ENCODE results near the gene ARG2.

- no peak for TF ChIP-seq ZNF274 (IDR thresholded peaks at IDR 0.05; ENCODE audit: low read depth, low read length)
- no peak for TF ChIP-seq SUZ12 (IDR thresholded peaks at IDR 0.05; ENCODE audit: extremely low read depth, insufficient read depth, insufficient read length)
These were observed 46.3 kb upstream of the ARG2 start for GRCh38 chr14:67573228-67574010.

Measured in NT2/D1 (cell line).